Measurements from ENCODE around the gene ABCC4. TPM values are rescaled to one million over a fixed set of nuclear protein-coding genes. Genes with fewer than 3 reads are reported as not detected.

Gene ABCC4
- total and polyA plus RNA-seq, 2 donors (not counting 1 experiment from before 2014, with no cell fraction given): 1.8 to 7.1 TPM

- Histone ChIP-seq H3K9me3 (ENCODE audit: control extremely low read depth in 1 of 3, control insufficient read depth in 2 of 3, insufficient read depth in 1 of 3, low read length in 2 of 3) (no peaks in the 10 kb centered on the region), H3K36me3 (replicated peaks in 1 of 2; ENCODE audit: control extremely low read depth in 1 of 2, control insufficient read depth in 1 of 2, extremely low read depth in 1 of 2, insufficient read depth in 2 of 2, low read length in 1 of 2) (peaks cover 0 to 5% of the 10 kb centered on the region in 2 experiments), H3K27ac (ENCODE audit: low read length in 2 of 2) (no peak overlapping the region), H3K9ac (ENCODE audit: low read length) (no peak overlapping the region), H3K4me3 (ENCODE audit: control extremely low read depth in 1 of 5, extremely low read depth in 1 of 5, insufficient read depth in 1 of 5, low read depth in 2 of 5, low read length in 4 of 5) (no peak overlapping the region), H3K4me2 (replicated peaks; ENCODE audit: low read depth, low read length, poor library complexity, severe bottlenecking) (no peak overlapping the region), H2AFZ (ENCODE audit: insufficient read depth, low read depth, low read length, poor library complexity, severe bottlenecking) (no peak overlapping the region), H4K20me1 (ENCODE audit: control insufficient read depth, insufficient read depth, low read length, poor library complexity, severe bottlenecking) (no peaks in the 10 kb centered on the region), H3K79me2 (ENCODE audit: control insufficient read depth, insufficient read depth, low read length) (no peaks in the 10 kb centered on the region), H3K4me1 (ENCODE audit: control insufficient read depth in 2 of 2, insufficient read depth in 2 of 2, low read length in 2 of 2) (no peaks in the 10 kb centered on the region), H3K27me3 (replicated peaks in 1 of 4; ENCODE audit: control extremely low read depth in 1 of 4, control insufficient read depth in 3 of 4, insufficient read depth in 4 of 4, low read length in 3 of 4) (no peaks in the 10 kb centered on the region)
- POLR2A ChIA-PET: no interaction called here
- H3K27me3 Mint-ChIP-seq: no peaks in the 10 kb centered on the region
- no peak for ATAC-seq (ENCODE audit: low read depth)
- H3K9me3 Mint-ChIP-seq (ENCODE audit: insufficient read depth): no peaks in the 10 kb centered on the region
- TF ChIP-seq CTCF (IDR thresholded peaks at IDR 0.05): no peak
- no peak for TF ChIP-seq EZH2 (IDR thresholded peaks at IDR 0.05; ENCODE audit: borderline replicate concordance, insufficient read depth, low read depth, low read length, poor library complexity, severe bottlenecking)
- WGBS (ENCODE audit: insufficient coverage): 75% methylated on average over 3 of the region's 3 CpGs
- CTCF ChIA-PET: no interaction called here
- no peaks in the 10 kb centered on the region for H3K4me1 Mint-ChIP-seq
- no peak overlapping the region for H3K4me3 Mint-ChIP-seq
- no peak for DNase-seq
- intact Hi-C loops (cut with micrococcal nuclease): no loop called here
- no peak overlapping the region for H3K27ac Mint-ChIP-seq
These were observed 233.9 kb downstream of the ABCC4 start for GRCh38 chr13:95067303-95067702.

GRCh38 chr13:95060014-95060519, 241.2 kb downstream of the ABCC4 start:
- ATAC-seq (ENCODE audit: low read depth): no peak
- H3K4me1 ChIP-seq (ENCODE audit: control insufficient read depth in 2 of 2, insufficient read depth in 2 of 2, low read length in 2 of 2): no peaks in the 10 kb centered on the region
- TF ChIP-seq CTCF (IDR thresholded peaks at IDR 0.05) (no peak), EZH2 (IDR thresholded peaks at IDR 0.05; ENCODE audit: borderline replicate concordance, insufficient read depth, low read depth, low read length, poor library complexity, severe bottlenecking) (no peak)
- H3K27ac ChIP-seq (ENCODE audit: low read length in 2 of 2): no peak overlapping the region
- H3K27me3 ChIP-seq (replicated peaks in 1 of 4; ENCODE audit: control extremely low read depth in 1 of 4, control insufficient read depth in 3 of 4, insufficient read depth in 4 of 4, low read length in 3 of 4): no peaks in the 10 kb centered on the region
- no peaks in the 10 kb centered on the region for H3K9me3 Mint-ChIP-seq (ENCODE audit: insufficient read depth)
- ChIA-PET POLR2A (no interaction called here), CTCF (no interaction called here)
- H3K4me1 Mint-ChIP-seq: no peaks in the 10 kb centered on the region
- no peaks in the 10 kb centered on the region for H3K27me3 Mint-ChIP-seq
- no peak overlapping the region for H2AFZ ChIP-seq (ENCODE audit: insufficient read depth, low read depth, low read length, poor library complexity, severe bottlenecking)
- no peak overlapping the region for H3K4me2 ChIP-seq (replicated peaks; ENCODE audit: low read depth, low read length, poor library complexity, severe bottlenecking)
- no peak overlapping the region for H3K9ac ChIP-seq (ENCODE audit: low read length)
- 100% methylated on average over 1 of the region's 3 CpGs for WGBS (ENCODE audit: insufficient coverage)
- no peak overlapping the region for H3K4me3 ChIP-seq (ENCODE audit: control extremely low read depth in 1 of 5, extremely low read depth in 1 of 5, insufficient read depth in 1 of 5, low read depth in 2 of 5, low read length in 4 of 5)
- no peaks in the 10 kb centered on the region for H3K79me2 ChIP-seq (ENCODE audit: control insufficient read depth, insufficient read depth, low read length)
- intact Hi-C loops (cut with micrococcal nuclease): no loop called here
- no peaks in the 10 kb centered on the region for H3K36me3 ChIP-seq (replicated peaks in 1 of 2; ENCODE audit: control extremely low read depth in 1 of 2, control insufficient read depth in 1 of 2, extremely low read depth in 1 of 2, insufficient read depth in 2 of 2, low read length in 1 of 2)
- no peaks in the 10 kb centered on the region for H3K9me3 ChIP-seq (ENCODE audit: control extremely low read depth in 1 of 3, control insufficient read depth in 2 of 3, insufficient read depth in 1 of 3, low read length in 2 of 3)
- no peak overlapping the region for H3K27ac Mint-ChIP-seq
- no peak for DNase-seq
- H4K20me1 ChIP-seq (ENCODE audit: control insufficient read depth, insufficient read depth, low read length, poor library complexity, severe bottlenecking): no peaks in the 10 kb centered on the region
- no peak overlapping the region for H3K4me3 Mint-ChIP-seq
